SK-N-SH (cell line): ENCODE measurements around the gene FOXB1.

ENCODE experiments used
- EZH2phosphoT487 ChIP-seq: fragments of 200-600 bp; sonication (generic); IDR thresholded peaks from 2 replicates; pipeline ENCODE4 v1.6.1; 2017; ENCODE audit warnings: low read depth, mixed run types, mild to moderate bottlenecking, antibody characterized with exemption, moderate library complexity, borderline replicate concordance
- NFIC ChIP-seq: IDR thresholded peaks from 2 replicates; pipeline ENCODE4 v1.4.0; 2012; ENCODE audit warnings: borderline replicate concordance
- POLR2AphosphoS5 ChIP-seq: IDR thresholded peaks from 2 replicates; pipeline ENCODE4 v1.6.1; 2012; ENCODE audit warnings: low read depth, low read length
- RAD21 ChIP-seq: IDR thresholded peaks from 2 replicates; pipeline ENCODE4 v1.6.1; 2012; ENCODE audit warnings: mild to moderate bottlenecking, low read length
- SIN3A ChIP-seq: IDR thresholded peaks from 2 replicates; pipeline ENCODE4 v1.6.1; 2012; ENCODE audit warnings: low read depth, mild to moderate bottlenecking, low read length, moderate library complexity, borderline replicate concordance
- TF ChIP-seq, protein P1 (sequence below): fragments of 200-600 bp; sonication (generic); IDR thresholded peaks from 2 replicates; pipeline ENCODE4 v1.6.1; 2017; ENCODE audit warnings: antibody characterized with exemption, mild to moderate bottlenecking, moderate library complexity
- TF ChIP-seq, protein P2 (sequence below): IDR thresholded peaks from 2 replicates; pipeline ENCODE4 v1.6.1; 2012; ENCODE audit warnings: mild to moderate bottlenecking, low read depth, low read length, moderate library complexity

DNA sequence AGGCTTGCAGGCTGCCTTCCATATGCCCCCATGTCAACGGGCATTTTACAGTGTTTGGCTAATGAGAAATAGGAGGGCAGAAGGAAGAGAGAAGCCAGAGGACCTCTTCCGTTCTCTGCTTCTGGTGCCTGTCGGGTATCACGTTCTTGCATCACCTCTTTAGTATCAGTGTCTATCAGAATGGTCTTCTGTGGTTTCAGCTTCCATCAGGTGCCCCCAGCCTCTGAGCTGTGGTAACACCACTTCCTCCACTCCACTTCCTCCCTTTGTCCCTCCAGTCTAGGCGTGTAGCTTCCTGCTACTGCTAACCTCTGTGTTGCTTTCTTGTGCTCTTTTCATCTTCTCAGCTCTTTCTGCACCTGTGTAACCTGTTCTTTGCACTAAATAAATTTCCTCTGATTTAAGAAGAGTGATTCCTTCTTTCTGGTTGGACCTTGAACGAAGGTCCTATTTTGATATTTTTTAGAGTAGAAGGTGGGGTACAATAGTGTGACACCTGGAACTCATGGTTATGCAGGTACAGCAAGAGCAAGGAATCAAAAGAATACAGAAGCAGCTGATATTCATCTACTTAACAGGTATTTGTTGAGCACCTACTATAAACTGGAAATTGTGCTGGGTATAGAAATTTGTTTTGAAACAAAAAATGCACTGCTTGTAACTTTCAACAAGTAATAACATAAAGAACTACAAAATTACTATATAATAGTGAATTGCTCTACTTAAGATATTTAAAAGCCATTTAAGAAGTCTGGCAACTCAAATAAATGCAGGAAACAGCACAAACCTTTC, 27.4 kb upstream of the FOXB1 start:
- TF ChIP-seq NFIC, result no peak
- TF ChIP-seq, protein P1, sequence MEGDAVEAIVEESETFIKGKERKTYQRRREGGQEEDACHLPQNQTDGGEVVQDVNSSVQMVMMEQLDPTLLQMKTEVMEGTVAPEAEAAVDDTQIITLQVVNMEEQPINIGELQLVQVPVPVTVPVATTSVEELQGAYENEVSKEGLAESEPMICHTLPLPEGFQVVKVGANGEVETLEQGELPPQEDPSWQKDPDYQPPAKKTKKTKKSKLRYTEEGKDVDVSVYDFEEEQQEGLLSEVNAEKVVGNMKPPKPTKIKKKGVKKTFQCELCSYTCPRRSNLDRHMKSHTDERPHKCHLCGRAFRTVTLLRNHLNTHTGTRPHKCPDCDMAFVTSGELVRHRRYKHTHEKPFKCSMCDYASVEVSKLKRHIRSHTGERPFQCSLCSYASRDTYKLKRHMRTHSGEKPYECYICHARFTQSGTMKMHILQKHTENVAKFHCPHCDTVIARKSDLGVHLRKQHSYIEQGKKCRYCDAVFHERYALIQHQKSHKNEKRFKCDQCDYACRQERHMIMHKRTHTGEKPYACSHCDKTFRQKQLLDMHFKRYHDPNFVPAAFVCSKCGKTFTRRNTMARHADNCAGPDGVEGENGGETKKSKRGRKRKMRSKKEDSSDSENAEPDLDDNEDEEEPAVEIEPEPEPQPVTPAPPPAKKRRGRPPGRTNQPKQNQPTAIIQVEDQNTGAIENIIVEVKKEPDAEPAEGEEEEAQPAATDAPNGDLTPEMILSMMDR, result no peak
- TF ChIP-seq, protein P2, sequence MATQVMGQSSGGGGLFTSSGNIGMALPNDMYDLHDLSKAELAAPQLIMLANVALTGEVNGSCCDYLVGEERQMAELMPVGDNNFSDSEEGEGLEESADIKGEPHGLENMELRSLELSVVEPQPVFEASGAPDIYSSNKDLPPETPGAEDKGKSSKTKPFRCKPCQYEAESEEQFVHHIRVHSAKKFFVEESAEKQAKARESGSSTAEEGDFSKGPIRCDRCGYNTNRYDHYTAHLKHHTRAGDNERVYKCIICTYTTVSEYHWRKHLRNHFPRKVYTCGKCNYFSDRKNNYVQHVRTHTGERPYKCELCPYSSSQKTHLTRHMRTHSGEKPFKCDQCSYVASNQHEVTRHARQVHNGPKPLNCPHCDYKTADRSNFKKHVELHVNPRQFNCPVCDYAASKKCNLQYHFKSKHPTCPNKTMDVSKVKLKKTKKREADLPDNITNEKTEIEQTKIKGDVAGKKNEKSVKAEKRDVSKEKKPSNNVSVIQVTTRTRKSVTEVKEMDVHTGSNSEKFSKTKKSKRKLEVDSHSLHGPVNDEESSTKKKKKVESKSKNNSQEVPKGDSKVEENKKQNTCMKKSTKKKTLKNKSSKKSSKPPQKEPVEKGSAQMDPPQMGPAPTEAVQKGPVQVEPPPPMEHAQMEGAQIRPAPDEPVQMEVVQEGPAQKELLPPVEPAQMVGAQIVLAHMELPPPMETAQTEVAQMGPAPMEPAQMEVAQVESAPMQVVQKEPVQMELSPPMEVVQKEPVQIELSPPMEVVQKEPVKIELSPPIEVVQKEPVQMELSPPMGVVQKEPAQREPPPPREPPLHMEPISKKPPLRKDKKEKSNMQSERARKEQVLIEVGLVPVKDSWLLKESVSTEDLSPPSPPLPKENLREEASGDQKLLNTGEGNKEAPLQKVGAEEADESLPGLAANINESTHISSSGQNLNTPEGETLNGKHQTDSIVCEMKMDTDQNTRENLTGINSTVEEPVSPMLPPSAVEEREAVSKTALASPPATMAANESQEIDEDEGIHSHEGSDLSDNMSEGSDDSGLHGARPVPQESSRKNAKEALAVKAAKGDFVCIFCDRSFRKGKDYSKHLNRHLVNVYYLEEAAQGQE, result no peak
- no peak for TF ChIP-seq EZH2phosphoT487
- no peak for TF ChIP-seq RAD21
- no peak for TF ChIP-seq SIN3A
- no peak for TF ChIP-seq POLR2AphosphoS5
